ENCODE results near the gene ZNF76. TPM values are rescaled to one million over a fixed set of nuclear protein-coding genes. Genes with fewer than 3 reads are reported as not detected.

The ZNF76 gene
- 4.8 and 9.8 TPM in 2 replicates for total RNA-seq

DNA sequence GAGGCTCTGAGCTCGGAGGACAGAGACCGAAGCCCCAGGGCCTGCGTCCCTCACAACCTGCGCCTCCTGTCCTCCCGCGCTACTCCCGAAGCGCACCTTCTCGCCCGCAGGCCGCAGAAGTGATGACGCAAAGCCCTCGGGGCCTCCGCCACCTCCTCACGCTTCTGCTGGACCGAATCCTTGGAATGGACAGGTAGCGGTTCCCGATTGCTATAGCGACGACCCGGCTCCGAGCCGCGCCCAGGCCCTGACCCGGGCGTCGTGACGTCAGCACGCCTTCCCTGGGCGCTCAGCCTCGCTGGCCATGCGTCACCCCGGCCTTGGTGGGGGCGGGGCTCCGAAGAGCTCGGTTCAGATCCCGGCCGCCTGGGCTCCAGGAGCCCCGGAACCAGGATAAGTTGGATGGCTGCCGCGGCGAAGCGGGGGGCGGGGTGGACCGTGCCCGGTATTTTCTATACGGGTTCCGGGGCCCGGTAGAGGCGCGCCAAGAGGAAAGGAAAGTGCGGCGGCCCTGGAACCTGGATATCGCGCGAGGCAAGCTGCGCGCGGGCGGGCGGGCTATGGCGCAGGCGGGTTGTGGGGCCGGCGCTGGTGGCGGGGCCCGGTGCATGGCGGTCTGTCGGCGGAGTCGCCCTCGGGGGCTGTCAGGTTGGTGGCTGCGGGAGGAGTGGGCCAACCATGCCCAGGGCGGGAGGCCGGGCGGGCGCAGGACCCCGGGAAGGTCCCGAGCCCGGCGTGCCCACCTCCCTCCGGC is at the start of gene ZNF76:
Gene ZNF76 (plus strand): TSS at position 542 of the 754 bp plus-strand sequence. CDS start 21,417 bp downstream, outside the sequence.

DNA sequence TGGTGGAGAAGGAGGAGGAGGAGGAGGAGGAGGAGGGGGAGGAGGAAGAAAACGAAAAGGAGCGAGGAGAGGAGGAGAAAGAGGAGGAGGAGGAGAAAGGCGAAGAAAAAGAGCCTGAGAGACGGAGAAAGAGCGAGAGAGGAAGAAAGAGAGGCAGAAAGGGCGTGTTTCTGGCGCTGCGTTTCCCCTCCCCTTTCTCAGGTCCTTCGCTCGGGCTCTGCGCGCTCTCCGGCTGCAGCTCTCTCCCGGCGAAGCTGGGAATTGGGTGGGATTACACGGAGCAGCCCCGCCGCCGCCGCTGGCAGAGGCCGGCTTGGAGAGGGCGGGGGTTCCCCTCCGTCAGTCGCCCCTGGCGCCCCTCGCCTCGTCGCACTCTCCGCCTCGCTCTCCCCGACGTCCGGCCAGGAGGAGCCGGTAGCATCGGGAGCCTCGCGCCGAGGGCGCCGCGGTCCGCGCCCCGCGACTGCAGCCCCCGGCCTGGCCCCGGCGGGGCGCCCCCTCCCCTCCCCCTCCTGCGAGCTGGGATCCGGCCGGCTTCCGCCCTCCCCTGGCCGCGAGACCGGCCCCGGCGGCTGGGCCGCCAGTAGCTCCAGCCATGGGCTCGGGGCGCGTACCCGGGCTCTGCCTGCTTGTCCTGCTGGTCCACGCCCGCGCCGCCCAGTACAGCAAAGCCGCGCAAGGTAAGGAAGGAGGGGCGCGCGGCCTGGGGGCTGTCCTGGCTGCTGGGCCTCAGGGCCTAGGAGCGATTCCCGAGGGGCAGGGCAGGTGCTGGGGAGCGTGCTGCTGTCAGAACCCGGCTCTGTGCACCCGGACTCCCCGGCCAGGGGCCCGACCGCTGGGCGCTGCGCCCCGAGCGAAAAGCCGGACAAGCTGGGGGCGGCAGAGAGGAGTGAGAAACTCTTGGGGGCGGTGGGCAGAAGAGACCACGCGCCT is 45.4 kb upstream of the ZNF76 start, which contains the start of gene SCUBE3:
Gene SCUBE3 (plus strand): TSS at position 133 of the 933 bp plus-strand sequence. CDS start 463 bp downstream, at position 596.

GRCh38 chr6:35297601-35298481 is 38.3 kb downstream of the ZNF76 start, which contains the start of gene DEF6:
DEF6 (plus strand) TSS chr6:35297818; CDS start chr6:35297857, 39 bp downstream.

DNA sequence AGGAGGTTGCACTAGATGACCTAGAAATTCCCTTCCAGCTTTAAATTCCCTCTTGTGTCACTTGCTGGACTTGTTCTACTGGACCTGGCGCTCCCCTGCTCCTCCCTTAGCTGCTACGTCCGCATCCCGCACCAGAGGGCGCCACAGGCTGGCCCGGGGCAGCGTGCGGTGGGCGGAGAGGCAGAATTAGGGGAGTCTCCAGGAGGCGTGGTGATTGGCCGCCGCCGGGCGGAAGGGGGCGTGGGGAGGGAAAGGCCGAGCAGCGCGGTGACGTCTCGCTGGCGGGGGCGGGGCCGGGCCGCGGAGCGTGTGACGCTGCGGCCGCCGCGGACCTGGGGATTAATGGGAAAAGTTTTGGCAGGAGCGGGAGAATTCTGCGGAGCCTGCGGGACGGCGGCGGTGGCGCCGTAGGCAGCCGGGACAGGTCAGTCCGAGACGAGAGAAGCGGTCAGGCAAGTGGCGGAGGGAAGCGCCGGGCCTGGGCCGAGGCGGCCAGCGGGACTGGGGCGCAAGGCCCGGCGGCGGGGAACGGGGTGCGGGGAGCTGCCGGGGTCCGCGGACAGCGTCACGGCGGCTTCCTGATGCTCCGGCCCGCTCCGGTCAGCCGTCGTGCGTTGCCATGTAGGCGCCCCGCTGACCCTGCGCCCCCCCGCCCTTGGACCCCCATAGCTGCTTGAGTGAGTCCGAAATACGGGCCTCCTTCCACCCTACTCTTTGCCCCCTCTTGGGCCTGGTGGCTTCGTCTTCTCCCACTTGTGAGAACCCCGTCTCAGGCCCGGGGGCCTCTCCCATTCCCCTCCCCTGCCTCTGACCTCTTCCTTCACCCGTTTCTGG is 82.9 kb downstream of the ZNF76 start, which contains the start of gene PPARD:
Gene PPARD (plus strand): TSS at position 301 of the 834 bp plus-strand sequence. CDS start 68,530 bp downstream, outside the sequence.

Other genes with a start within 250 kb of the ZNF76 start
- under 0.01 TPM in 1 of 2 replicates, not detected in the other for gene TCP11, start 118.4 kb upstream of the ZNF76 start, total RNA-seq
- gene SCUBE3, start 45.8 kb upstream of the ZNF76 start, total RNA-seq, result not detected in 2 replicates
- gene DEF6, start 38.1 kb downstream of the ZNF76 start, total RNA-seq, result 23.2 and 24.6 TPM in 2 replicates
- 10.6 and 34.4 TPM in 2 replicates for gene PPARD, start 82.8 kb downstream of the ZNF76 start, total RNA-seq
- gene FANCE, start 192.6 kb downstream of the ZNF76 start, total RNA-seq, result 49.6 and 52.0 TPM in 2 replicates
- 1,534 and 1,863 TPM in 2 replicates for gene RPL10A, start 208.7 kb downstream of the ZNF76 start, total RNA-seq
- gene TEAD3, start 237.3 kb downstream of the ZNF76 start, total RNA-seq, result 6.5 and 18.9 TPM in 2 replicates